ENCODE measurements around the gene INTS15.

DNA sequence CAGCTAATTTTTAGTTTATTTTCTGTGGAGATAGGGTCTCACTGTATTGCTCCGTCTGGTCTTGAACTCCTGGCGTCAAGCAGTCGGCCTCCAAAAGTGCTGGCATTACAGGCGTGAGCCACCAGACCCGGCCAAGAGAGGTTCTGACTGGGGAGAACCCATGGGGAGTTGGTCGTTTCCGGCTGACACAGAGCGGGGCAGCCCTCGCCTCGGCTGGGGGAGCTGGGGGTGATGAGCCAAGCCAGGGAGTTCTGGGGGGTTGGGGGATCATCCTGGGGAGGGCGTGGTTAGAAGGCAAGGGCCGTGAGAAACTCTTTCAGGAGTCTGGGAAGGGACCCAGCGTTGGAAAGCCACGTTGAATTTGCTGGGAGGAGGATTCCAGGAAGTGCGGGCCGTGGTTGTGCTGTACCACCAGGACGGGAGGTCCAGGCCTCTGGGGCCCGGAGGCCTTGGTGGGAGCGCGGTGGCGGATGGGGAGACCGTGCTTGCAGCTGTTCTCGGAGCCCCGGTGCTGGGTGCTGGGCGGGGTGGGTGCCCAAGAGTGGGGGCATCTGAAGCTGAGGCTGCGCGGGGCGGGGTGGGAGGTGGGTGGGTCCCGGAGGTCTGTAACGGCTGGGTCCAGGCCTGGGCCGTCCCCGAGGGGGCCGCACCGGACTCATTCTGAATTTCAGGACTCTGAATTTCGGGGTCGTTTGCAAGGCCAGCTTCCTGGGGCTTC is 17.2 kb downstream of the INTS15 start:
- TF ChIP-seq MAX (IDR thresholded peaks at IDR 0.05; ENCODE audit: insufficient read depth, insufficient read length) (no peak), CTCF (IDR thresholded peaks at IDR 0.05; ENCODE audit: extremely low read depth in 1 of 2, insufficient read depth in 1 of 2, low read depth in 1 of 2, low read length in 2 of 2) (no peak), POLR2AphosphoS5 (IDR thresholded peaks at IDR 0.05; ENCODE audit: insufficient read depth, low read depth, low read length) (no peak)
